Activated T-cell treated with anti-CD3 and anti-CD28 coated beads for 1 hour (primary cell): ENCODE data around the gene MAJIN.
"Not testable (repeated sequence)": the region's sequence is repeated elsewhere in the genome, so short reads cannot be mapped to it uniquely, and the experiment has no call there.

ENCODE experiments used
- DNase-seq: peaks from one replicate; pipeline ENCODE4 v3.0.0-alpha.2; 2020; ENCODE audit warnings: low read depth

Gene MAJIN

DNA sequence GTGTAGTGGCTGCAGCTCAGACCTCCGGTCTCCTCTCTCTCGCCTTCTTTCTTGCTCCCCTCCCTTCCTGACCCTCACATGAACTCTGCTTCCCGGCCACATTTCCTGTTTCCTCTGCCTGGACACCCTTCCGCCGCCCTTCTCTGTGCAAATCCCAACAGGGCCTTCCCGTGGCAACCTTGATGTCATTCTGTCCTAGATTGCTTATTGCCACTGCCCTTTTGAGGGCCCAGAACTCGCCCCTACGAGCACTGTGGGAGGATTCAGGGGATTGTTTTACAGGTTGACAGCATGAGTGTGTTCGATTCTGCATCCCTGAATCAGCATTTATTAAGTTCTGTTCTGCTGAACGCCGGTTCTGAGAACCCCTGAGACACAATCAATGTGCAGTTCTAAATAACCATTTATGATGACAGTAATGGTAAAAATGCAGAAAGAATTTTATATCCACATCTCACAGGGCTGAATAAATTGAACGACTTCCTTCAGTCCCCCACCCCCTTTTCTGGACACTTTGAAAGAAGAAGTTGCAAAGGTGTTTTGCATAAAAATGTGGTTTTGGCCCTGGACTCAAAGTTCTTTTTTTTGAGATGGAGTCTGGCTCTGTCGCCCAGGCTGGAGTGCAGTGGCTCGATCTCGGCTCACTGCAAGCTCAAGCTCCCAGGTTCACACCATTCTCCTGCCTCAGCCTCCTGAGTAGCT, 18.5 kb upstream of the MAJIN start:
- no peak for DNase-seq

- no peak for DNase-seq
Observed at GRCh38 chr11:64989416-64989815, 17.5 kb upstream of the MAJIN start.

- no peak for DNase-seq
Observed at GRCh38 chr11:64987998-64988854, 16.3 kb upstream of the MAJIN start.

- DNase-seq, result not testable (repeated sequence)
Observed at GRCh38 chr11:64983339-64983738, 11.4 kb upstream of the MAJIN start.

DNA sequence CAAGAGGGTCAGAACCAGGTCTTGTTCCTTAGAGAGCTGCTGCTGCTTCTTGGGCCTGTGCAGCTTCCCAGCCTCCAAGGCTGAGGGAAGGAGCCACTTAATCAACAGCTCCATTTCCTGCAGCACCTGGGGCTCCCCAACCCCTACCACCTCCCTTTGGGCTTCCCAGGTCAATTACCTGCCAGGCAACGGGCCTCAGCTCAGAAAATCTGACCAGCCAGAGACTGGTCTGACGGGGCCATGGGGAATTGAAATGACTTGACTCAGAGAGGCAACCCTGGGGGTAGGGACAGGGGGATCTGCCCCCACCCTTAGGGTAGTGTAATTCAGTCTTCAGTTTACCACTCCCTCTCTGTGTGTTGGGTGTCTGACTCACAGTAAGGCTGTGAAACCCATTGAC, 4.7 kb upstream of the MAJIN start:
- no peak for DNase-seq

DNA sequence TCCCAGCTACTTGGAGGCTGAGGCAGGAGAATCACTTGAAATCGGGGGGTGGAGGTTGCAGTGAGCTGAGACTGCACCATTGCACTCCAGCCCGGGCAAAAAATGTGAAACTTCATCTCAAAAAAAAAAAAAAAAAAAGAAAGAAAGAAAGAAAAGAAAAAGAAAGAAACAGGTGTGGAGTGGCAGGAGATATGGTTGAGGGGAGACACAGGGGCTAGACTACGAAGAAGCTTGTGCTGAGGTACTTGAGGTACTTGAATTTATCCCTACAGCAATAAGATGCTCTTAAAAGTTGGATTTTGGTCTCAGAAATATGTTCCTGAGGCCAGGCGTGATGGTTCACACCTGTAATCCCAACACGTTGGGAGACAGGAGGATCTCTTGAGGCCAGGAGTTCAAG, 2.2 kb upstream of the MAJIN start:
- no peak for DNase-seq

GRCh38 chr11:64970731-64971151, 1.2 kb downstream of the MAJIN start:
- DNase-seq, result no peak

DNA sequence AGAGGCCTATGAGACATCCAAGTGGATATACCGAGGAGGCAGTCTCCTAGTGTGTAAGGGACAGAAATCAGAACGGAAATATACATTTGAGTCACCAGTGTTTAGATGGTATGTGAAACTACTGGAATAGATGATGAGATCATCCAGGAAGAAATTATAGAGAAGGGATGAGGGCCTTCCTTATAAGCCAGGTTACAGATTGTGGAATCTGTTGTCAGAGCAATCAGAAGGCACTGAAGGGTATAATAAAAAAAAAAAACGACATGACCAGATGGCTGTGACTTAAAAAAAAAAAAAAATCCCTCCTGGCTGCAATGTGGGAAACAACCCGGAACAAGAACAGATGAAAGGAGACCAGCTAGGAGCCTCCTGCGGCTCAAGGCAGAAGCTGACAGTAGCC, 2.7 kb downstream of the MAJIN start:
- no peak for DNase-seq

DNA sequence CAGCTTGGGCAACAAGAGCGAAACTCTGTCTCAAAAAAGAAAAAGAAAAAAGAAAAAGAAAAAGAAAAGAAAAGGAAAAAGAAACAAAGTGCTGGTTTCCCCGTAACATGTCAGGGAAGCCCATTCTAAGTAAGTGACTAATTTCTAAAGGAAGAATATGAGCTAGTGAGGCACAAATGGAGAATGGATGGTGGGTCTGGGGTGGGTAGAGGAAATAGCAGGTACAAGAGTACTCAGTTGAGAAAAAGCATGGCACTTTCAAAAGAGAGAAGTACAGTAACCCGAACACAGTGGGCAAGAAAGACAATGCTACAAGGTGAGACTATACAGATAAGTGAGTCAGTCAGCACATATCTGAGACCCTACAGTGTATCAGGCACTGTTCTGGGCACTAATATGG, 4.5 kb downstream of the MAJIN start:
- no peak for DNase-seq

DNA sequence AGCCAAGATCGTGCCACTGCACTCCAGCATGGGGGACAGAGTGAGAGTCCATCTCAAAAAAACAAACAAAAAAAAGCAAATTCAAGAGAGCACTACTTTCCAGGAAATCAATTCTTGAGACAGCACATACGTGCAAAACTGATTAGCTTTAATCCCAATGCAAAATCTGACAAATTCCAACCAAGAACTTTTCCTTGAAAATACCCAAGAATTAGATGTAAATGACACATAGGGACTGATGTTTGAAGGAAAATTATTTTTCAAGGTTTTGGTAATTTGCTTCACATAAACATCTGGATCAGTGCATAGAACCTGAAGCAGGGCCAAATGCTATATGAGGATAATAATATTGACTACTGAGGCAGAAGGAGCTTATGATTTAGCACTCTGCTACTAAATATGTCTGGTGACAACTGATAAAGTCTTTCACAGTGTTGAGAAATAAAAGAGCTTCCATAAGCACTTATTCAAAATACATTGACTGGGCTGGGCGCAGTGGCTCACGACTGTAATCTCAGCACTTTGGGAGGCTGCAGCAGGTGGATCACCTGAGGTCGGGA, 8.8 kb downstream of the MAJIN start:
- DNase-seq, result no peak

DNA sequence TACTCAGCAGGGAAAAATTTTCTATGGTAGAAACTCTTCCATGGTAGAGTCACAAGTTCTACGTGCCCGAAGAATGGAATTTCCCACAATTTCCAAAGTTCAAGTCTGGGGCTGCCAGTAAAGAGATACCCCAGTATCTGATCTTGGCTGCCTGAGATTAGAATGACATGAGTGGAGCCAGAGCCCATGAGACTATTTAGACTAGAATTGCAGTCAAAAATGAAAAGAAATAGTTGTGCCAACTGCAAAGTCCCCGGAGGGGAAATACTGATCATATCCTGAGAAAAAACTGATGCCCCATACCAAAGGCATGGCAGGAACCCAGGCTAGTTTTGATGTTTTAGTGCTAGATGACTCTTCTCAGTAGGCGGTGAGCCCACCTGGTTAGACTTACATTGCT, 11.2 kb downstream of the MAJIN start:
- no peak for DNase-seq

DNA sequence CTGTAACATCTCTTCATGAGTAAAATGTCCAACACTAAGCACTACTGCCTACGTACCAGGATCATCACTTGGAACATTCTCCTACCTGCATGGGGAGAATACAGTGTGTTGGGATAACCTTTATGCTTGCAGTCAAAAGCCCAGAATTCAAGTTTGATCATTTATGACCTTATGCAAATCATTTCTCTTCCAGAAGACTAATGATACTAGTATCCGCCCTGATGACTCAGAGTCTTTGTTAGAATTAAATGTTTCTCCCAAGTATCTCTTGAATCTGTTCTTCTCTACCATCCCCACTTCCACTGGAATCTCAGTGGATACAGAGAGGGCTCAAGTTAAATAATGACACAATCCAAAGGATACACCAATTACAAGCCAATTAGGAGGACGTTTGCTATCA, 12.4 kb downstream of the MAJIN start:
- DNase-seq, result no peak

DNA sequence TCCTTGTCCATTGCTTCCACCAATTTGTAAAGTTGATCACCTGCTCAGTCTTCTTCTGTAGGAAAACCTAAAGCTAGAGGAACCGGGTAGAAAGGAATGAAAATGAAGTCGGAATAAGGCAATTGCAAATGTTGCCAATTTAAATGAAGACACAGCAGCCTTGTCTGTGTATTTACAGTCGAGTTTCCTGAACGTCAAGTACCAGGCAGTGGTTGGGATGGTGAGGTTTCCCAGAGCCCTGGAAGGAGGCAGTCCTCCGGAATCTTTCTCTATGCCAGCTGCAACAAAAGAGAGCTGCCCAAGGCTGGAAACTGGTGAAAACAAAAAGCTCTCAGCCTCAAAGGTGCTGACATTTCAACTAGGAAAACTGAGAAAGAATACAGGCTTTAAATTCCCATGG, 17.7 kb downstream of the MAJIN start:
- DNase-seq, result no peak

DNA sequence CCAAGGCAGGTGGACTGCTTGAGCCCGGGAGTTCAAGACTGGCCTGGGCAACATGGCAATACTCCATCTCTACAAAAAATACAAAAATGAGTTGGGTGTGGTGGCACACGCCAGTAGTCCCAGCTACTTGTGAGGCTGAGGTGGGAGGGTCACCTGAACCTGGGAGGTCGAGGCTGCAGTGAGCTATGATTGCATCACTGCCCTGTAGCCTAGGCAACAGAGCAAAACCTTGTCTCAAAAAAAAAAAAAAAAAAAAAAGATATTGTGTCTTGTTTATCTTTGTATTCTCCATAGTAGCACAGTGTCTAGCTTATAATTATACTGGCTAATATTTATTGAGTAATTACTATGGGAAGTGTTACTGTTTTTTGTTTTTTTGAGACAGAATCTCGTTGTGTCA, 20.4 kb downstream of the MAJIN start:
- no peak for DNase-seq

DNA sequence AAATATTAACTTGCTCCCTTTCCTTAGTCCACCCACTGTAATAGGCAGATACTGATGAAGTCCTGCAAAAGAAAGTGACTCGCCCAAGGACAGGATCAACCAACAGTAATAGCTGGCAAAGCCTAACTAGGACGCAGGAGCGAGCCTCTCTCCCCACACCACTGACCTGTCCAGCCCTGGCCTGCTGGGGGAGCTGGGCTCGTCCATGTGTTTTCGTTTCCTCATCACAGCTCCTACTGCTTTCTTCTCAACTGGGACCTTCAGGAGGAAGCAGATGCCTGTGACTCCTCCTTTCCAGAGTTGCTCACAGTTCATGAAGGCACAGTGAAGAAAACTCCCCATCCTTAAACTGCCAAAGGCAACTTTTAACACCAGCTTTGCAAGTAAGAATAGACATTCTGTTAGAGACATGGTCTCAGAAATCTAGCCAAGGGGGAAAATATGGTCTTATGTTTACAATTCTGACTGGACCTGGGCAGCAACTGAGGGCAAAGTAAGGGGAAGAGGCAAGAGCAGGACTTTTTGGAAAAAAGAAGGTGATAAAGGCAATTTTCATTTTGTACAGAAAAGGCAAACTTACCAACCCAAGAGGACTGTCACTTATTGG, 24.6 kb downstream of the MAJIN start:
- DNase-seq, result no peak

DNA sequence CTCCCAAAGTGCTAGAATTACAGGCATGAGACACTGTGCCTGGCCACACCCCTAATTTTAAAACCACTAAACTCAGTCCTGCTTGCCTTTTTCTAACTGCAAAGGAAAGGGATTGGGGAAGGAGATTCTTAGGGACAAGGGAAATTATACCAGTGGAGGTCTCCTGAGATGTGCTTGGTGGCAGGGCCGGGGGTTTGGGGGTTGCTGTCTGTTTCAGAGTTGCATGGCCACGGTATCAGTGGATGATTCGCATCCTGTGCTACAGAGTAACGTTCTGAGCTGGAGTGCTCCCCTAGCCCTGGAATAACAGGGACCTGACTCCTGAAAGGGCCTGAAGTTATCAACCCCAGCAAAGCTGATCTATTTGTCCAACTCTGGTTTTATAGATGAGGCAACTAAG, 35.4 kb downstream of the MAJIN start:
- no peak for DNase-seq

GRCh38 chr11:64935359-64936081, 36.4 kb downstream of the MAJIN start, which contains the start of gene GPHA2:
Gene GPHA2 (minus strand): TSS chr11:64935893. CDS start chr11:64935460, 433 bp downstream.
- no peak for DNase-seq

- no peak for DNase-seq
Observed at GRCh38 chr11:64934682-64935358, 37.1 kb downstream of the MAJIN start.

DNA sequence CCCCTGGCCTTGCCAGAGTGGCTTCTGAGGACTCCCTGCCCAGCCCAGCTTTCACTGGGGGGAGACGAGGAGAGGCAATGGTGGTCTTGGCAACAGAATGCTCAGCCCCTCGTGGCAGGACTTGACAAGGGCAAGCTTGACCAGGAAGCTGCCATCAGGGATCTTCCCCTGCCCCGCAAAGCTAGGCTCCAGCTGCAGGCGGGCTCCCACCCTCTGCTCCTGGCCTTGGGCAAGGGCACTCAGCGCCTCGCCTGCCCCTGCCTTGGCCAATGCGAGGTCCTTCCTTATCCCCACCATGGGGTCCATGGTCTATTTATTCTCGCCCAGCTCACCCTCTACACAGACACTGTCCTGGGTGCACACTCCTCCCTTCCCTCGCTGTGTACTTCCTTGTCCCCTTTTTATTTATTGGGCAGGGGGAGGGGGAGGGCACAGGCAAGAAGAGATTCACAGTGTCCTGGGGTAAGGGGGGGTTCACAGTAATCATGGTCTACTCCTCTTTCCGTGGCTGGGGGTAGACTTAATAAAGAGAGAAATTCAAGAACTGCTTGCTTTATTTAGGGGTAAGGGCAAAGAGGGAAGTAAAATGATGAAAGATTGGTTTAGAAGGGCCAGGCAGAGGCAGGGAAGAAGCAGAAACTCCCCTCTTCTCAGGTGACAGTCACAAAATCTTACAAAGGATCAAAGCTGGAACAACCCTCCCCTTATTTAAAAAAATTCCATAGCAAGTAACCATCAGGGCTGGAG, 37.8 kb downstream of the MAJIN start:
- no peak for DNase-seq

DNA sequence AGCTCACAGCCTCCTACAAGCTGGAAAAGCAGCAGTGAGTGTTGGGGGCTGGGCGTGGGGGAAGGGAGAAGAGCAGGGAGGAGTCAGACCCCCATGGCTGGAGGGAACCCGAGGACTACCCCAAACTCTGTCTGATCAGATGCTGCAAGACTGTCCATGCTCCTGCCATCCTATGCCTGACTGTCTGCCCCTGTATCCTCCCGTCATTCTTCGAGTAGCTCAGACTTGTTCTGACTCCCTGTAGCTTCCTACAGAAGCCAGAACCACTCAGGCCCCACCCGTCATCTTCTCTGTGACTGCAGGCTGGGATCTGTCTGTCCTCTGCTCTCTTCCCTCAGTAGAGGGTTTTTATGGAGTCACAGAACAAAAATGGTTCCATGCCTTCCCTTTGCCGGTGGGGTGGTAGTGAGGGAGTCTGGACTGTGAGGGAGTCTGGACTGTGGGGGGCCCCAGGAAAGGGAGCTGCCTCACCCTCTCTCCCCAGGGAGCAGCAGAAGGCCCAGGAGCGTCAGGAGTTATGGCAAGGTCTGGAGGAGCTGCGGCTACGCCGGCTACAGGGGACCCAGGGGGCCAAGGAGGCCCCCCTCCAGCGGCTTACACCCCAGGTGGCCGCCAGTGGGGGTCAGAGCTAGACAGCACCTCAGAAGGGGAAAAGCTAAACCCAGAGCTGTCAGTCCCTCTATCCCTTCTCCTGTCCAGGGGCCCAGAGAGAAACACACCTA, 38.5 kb downstream of the MAJIN start:
- DNase-seq, result no peak
